GM18511 (cell line): ENCODE results near the gene ABCC8.
"Not testable (repeated sequence)": the region's sequence is repeated elsewhere in the genome, so short reads cannot be mapped to it uniquely, and the experiment has no call there.

Experiments used
- ATAC-seq: cut with Tn5 transposase; IDR thresholded peaks from one replicate; pipeline ENCODE4 v1.9.1; 2021; ENCODE audit warnings: mild to moderate bottlenecking, moderate library complexity; ENCODE audit not compliant: unreplicated experiment

The ABCC8 gene

GRCh38 chr11:17434108-17434507 lies 42.5 kb downstream of the ABCC8 start:
- no peak for ATAC-seq

DNA sequence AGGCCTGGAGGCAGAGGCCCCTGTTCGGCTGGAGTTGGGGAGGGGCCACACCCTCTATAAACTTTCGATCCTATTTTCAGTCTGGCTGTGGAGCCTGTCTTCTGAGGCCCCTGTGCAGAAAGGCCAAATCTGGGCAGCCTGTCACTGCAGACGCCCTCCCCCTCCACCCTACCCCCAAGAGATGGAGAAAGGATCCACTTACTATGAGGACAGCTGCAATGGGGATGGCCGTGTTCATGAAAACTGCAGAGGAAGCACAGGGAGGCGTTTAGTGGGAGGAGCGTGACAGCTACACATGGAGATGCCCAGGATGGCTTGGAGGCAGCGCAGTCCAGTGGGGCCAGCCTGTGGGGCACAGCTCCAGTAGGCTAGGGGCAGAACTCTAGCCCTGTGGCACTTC lies 44.6 kb downstream of the ABCC8 start:
- ATAC-seq, result no peak

GRCh38 chr11:17431139-17431538 lies 45.5 kb downstream of the ABCC8 start:
- no peak for ATAC-seq

DNA sequence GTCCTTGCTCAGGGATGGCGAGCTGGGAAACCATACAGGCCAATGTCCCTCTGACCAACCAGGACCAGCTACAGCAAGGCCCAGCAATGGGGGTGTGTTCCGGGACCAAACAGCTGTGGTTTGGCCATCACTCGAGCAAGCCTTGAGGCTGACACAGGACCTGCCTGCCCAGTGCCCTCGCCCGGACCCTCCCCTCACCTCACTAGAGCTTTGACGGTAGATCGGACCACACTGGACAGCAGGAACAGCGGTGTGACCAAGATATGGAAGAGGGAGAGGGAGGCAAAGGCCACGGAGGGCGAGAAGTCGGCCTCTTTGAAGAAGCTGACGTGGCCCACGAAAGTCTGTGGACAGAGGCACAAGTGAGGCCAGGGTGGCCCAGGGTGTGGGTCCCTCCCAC lies 46.0 kb downstream of the ABCC8 start:
- no peak for ATAC-seq

DNA sequence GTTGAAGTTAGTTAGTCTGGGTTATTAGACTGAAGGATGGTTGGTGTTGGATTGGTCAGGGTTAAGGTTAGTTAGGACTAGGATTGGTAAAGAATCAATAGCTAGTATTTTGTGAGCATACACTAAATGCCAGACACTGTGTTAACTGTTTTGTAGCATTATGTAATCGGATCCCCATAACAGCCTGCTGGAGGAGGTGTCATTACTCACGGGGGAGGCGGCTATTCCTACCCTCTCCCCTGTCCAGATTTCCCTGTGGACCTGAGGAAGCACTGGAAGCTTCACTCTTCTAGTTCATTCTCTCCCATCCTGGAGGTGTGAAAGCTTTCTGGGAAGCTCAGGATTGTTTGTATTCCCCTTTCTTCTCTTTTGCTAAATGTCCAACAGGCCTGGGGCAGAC lies 47.7 kb downstream of the ABCC8 start:
- no peak for ATAC-seq

- ATAC-seq, result no peak
Observed at GRCh38 chr11:17428261-17428660, 48.4 kb downstream of the ABCC8 start.

DNA sequence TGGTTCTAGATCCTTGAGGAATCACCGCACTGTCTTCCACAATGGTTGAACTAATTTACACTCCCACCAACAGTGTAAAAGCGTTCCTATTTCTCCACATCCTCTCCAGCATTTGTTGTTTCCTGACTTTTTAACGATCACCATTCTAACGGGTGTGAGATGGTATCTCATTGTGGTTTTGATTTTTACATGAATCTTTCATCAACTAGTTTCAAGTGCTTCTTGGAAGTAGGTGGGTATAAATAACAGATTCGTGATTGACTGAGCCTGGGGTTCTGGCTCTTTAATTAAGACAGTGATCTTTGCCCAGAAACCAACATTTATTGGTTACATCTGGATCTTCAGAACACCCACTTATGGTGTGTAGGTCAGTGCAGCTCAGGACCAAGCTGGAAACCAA lies 50.4 kb downstream of the ABCC8 start:
- not testable (repeated sequence) for ATAC-seq

- ATAC-seq, result no peak
Observed at GRCh38 chr11:17423533-17424310, 52.9 kb downstream of the ABCC8 start.

- ATAC-seq, result no peak
Observed at GRCh38 chr11:17421781-17422180, 54.9 kb downstream of the ABCC8 start.

DNA sequence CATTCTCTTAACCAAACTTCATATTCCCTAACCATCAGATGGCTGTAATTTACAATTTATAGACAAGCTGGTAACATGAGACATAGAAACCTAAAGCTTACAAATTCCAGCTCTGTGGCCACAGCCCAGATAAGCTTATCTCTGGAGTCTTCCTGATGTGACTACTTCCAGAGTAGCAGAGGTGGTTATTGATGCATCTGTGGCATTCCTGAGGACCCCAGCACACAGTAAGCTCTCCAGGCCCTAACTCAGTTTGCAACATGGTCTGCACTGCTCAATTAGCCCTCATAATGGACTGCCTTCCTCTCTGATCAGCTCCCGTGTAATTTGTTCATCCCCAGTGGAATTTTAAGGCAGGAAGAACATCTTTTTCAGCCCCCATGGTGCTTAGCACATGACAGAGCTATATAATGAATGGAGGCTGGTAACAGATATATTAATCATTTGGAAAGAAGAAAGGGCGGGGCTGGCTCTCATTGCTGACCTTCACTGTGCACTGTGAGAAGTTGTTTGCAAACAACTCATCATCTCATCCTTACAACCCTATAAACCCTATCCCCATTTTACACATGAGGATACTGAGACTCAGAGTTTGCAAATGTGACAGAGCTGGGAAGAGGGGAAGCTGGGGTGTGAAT lies 58.1 kb downstream of the ABCC8 start:
- ATAC-seq, result no peak

DNA sequence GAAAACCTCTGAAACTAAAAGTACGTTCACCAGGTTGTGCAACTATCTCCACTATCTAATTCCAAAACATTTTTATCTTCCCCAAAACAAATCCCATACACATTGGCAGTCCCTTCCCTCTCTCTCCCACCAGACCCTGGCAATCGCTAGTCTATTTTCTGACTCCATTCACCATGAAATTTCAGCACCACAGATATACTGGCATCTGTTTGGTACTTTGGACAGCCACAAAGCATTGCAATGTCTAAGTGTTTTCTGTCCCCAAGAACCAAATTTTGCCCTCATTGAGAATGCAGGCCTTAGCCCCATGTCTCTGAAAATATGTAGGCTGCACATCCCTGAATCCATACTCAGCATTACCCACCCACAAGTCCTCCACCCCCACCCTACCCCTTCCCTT lies 60.2 kb downstream of the ABCC8 start:
- no peak for ATAC-seq

DNA sequence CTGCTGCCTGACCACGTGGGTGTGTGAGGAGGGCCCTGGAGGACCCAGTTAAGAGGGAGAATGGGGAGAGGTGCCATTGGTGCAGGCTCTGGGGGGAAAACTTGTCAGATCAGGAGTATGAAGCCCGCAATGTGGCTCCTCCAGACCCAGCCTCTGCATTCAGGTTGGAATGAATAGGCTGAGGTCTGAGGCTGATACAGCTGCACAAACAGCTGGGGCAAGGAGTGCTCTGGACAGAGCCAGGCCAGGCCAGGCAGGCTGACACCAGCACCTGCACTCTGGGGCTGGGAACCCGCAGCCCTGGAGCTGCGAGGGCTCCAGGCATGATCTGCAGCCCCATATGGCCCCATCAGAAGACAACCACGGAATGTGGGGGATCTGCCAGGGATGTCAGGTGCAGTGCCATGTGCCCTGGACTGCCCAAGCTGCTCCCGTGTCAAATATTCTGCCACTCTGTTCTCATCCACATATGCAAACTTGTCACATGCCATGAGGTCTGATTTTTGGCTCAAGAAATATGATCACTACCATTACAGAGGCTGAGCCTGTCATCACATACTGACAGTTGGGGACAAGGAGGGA lies 61.0 kb downstream of the ABCC8 start:
- no peak for ATAC-seq

- no peak for ATAC-seq
Observed at GRCh38 chr11:17414992-17415391, 61.7 kb downstream of the ABCC8 start.

- no peak for ATAC-seq
Observed at GRCh38 chr11:17414317-17414737, 62.3 kb downstream of the ABCC8 start.

DNA sequence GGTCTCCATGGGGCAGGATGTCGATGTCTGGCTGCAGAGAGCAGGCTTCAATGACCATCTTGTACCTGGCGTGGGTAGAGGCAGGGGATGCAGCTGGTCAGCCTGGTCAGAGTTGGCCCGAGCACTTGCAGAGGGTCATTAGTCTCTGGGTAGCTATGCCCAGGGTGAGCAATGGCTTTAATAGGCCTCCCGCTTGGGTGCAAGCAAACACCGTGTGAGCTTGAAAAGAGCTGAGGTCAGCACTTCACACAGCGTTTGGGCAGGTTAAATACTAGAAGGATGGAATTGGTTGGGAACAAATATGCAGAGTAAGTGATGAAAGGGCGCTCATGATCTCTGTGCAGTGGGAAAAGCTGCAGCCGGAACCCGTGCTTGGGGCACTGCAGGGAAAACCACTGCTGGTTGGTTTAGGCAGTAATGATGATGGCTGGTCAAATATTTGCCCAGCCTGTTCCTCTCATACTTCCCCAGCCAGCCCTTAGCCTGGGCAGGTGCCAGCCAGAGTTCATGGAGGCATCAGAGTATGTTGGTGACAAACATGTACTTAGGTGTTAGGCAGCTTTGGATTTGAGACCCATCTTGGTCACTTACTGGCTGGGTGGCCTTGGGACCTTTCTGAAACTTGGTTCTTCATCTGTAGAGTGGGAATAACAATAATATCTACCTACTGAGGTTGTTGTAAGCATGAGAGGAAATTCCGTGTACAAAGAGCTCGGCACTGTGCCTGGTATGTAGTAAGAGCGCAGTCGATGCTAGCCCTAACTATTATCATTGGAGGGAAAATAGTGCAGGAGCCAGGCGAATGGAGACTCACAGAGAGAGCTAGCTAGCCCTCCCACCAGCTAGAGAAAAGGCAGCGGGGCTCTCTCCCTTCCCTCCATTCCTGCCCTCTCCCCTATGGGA lies 63.0 kb downstream of the ABCC8 start:
- no peak for ATAC-seq

DNA sequence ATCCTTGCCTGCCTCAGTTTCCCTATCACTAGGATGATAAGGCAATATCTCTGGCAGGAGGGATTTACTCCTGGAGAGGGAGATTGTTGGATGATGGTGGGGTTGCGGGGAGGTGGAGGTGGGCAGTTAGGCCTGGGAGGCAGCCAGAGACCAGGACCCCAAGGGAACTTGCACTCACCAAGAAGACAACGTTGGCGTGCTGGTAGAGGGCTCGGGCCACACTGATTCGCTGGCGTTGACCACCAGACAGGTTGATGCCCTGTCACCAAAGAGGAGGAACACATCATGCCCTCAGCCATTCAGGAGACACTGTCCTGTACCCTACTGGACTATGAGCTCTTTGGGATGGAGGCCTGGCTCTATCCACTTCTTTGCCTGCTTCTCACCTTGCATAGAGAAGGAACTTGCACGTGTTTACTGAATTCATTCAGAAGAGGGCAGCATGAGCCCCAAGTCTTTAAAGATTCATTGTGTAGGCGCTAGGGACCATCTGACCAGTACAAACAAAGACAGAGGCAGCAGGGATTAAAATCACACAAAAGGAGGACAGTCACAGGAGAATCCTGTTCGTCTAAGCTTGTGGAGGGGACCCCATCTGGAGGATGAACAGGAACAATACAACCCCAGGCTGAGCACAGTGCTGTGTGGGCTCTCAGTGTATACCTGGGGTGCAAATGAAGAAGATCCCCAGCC lies 64.0 kb downstream of the ABCC8 start:
- ATAC-seq, result no peak

- ATAC-seq, result no peak
Observed at GRCh38 chr11:17411418-17411817, 65.2 kb downstream of the ABCC8 start.

GRCh38 chr11:17410606-17411379 lies 65.9 kb downstream of the ABCC8 start:
- ATAC-seq, result no peak

- ATAC-seq, result no peak
Observed at GRCh38 chr11:17408641-17409040, 68.0 kb downstream of the ABCC8 start.

DNA sequence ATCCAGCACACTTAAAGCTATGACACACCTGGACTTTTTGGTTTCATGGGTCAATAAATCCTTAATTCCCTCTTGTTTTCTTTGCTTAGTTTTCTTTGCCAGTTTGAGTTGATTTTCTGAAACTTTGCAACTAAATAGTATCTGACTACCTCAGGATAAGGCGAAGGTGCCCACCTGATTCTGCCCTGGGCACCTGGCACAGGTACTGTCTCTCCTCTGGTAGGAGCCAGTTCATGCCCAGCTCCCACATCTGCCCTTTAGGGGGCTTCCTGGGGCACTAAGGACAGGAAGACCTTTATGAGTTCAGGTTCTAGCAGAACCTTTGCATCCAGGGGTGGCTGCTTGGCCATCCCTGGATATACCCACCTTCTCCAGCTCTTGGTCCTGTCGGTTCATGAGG lies 68.6 kb downstream of the ABCC8 start:
- no peak for ATAC-seq
